GM23248 (cell line): ENCODE data around the gene ADAMTS15.

Experiments
- EZH2 ChIP-seq: fragments of 200-600 bp; sonication (generic); IDR thresholded peaks from 2 replicates; pipeline ENCODE4 v1.6.1; 2018; ENCODE audit warnings: antibody characterized with exemption, mild to moderate bottlenecking; ENCODE audit not compliant: insufficient read depth, poor library complexity, severe bottlenecking
- EZH2phosphoT487 ChIP-seq: fragments of 200-600 bp; sonication (generic); IDR thresholded peaks from 2 replicates; pipeline ENCODE4 v1.6.1; 2018; ENCODE audit warnings: antibody characterized with exemption, moderate library complexity, mild to moderate bottlenecking, low read depth; ENCODE audit not compliant: insufficient read depth

GRCh38 chr11:130487924-130488815, 39.7 kb downstream of the ADAMTS15 start:
- TF ChIP-seq EZH2, result no peak
- no peak for TF ChIP-seq EZH2phosphoT487
